GM18517 (cell line): Measurements from ENCODE around the gene GARIN3.
A peak's percentile ranks its signal among the peaks of the same experiment; 100 is the strongest.
"Not testable (repeated sequence)": the region's sequence is repeated elsewhere in the genome, so short reads cannot be mapped to it uniquely, and the experiment has no call there.

Experiments
- ATAC-seq: cut with Tn5 transposase; IDR thresholded peaks from one replicate; pipeline ENCODE4 v1.9.1; 2021; ENCODE audit warnings: mild to moderate bottlenecking, moderate library complexity; ENCODE audit not compliant: unreplicated experiment

The GARIN3 gene

GRCh38 chr5:157166214-157167213, at the start of gene GARIN3:
Gene GARIN3, minus strand, starts transcription at chr5:157166264. Its CDS starts 96 bp downstream, at chr5:157166168.
- ATAC-seq: no peak

- ATAC-seq: no peak
These were observed 49.6 kb upstream of the GARIN3 start for GRCh38 chr5:157215514-157216167.

GRCh38 chr5:157214861-157215513, 48.9 kb upstream of the GARIN3 start:
- ATAC-seq: no peak

GRCh38 chr5:157214415-157214814, 48.4 kb upstream of the GARIN3 start:
- no peak for ATAC-seq

- ATAC-seq: no peak
These were observed 47.6 kb upstream of the GARIN3 start for GRCh38 chr5:157213527-157214243.

- ATAC-seq: no peak
These were observed 46.2 kb upstream of the GARIN3 start for GRCh38 chr5:157212307-157212706.

- not testable (repeated sequence) for ATAC-seq
These were observed 44.6 kb upstream of the GARIN3 start for GRCh38 chr5:157210652-157211051.

- no peak for ATAC-seq
These were observed 39.6 kb upstream of the GARIN3 start for GRCh38 chr5:157205708-157206107.

GRCh38 chr5:157204765-157205164, 38.7 kb upstream of the GARIN3 start:
- no peak for ATAC-seq

GRCh38 chr5:157203417-157203816, 37.4 kb upstream of the GARIN3 start:
- no peak for ATAC-seq

GRCh38 chr5:157201857-157202256, 35.8 kb upstream of the GARIN3 start:
- no peak for ATAC-seq

GRCh38 chr5:157198277-157198986, 32.4 kb upstream of the GARIN3 start:
- ATAC-seq: no peak

GRCh38 chr5:157197086-157197485, 31.0 kb upstream of the GARIN3 start:
- ATAC-seq: no peak

- no peak for ATAC-seq
These were observed 30.0 kb upstream of the GARIN3 start for GRCh38 chr5:157196045-157196444.

GRCh38 chr5:157193699-157194424, 27.8 kb upstream of the GARIN3 start:
- ATAC-seq: no peak

- peak; percentile 87 for ATAC-seq
These were observed 23.2 kb upstream of the GARIN3 start for GRCh38 chr5:157189223-157189622.

- ATAC-seq: no peak
These were observed 22.2 kb upstream of the GARIN3 start for GRCh38 chr5:157188270-157188669.

- ATAC-seq: no peak
These were observed 21.1 kb upstream of the GARIN3 start for GRCh38 chr5:157187046-157187754.
